ENCODE measurements around the gene BTBD16.
A peak's percentile ranks its signal among the peaks of the same experiment; 100 is the strongest.

The BTBD16 gene

GRCh38 chr10:122296363-122297120 is 25.4 kb downstream of the BTBD16 start:
- no peak for DNase-seq

GRCh38 chr10:122297583-122297982 is 26.5 kb downstream of the BTBD16 start:
- DNase-seq: no peak

- DNase-seq: no peak
Observed at GRCh38 chr10:122298206-122298597, 27.1 kb downstream of the BTBD16 start.

- DNase-seq: peak; percentile 81
Observed at GRCh38 chr10:122298598-122299301, 27.7 kb downstream of the BTBD16 start.

DNA sequence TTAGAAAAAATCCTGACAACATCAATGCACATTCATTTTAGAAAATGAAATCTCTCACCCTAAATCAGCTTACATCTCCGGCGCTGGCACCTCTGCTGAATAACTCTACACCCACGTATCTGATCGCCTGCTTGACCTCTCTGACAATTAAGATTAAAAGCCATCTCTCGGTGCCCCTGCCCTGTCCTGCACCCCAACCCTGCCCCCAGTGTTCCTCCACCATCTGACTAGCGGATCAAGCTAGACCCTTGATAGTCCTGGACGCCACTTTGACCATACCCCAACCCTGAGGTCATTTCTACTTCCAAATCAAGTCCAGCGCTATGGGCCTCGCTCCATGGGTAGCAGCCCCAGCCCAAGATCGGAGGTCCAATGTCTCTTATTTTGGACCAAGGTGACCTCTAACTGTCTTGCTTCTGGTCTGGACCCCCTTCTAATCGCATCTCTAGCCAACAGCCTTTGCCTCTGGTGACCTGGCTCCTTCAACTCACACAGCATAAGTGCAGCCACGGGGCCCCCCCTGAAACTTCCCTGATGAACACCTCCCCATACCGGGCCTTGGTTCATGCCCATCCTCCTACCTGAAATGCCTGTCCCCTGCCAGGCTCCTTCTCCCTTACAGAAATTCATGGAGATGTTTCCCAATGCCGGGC is 28.5 kb downstream of the BTBD16 start:
- DNase-seq: no peak

- DNase-seq: no peak
Observed at GRCh38 chr10:122301055-122301810, 30.1 kb downstream of the BTBD16 start.

- DNase-seq: no peak
Observed at GRCh38 chr10:122301811-122302115, 30.7 kb downstream of the BTBD16 start.

DNA sequence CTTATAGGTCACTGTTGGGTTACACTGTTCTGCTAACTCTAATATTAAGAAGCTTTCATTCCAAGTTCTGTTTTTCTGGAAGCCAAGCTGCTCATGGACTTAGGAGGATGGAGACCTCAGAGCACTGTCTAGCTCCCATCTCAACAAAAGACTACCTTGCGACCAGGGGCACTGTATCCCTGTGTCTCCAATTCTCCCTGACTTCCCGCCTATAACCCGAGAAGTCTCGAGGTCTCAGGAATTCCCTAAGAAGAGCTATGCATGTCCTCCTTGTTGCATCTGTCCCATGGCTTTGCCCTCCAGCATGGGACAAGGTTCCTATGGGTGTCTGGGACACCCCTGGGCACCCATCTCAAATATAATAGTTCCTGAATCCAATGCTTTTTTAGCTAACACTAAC is 31.2 kb downstream of the BTBD16 start:
- DNase-seq: no peak

GRCh38 chr10:122303271-122304053 is 32.4 kb downstream of the BTBD16 start:
- no peak for DNase-seq

DNA sequence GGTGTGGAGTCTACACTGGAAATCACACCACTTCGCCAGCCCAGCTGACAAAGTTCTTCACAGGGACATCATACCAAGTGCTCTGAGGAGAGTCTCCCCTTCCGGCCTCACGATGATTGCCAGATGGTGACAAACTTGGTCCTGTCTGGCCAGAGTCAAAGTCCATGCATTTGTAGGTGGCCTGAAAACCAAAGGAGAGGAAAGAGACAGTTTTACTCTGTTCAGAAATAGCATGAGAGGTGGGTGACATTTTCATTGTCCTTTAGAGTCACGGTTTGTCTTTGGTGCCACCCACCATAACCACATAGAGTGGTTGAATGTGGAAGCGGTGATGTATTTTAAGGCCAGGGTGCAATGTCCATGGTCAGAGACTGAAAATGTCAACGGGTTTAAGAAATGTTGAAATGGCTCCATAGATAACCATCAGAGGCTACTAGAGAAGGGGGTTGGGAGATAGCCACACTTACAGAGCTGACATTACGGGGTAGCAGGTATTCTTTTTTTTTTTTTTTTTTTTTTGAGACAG is 33.0 kb downstream of the BTBD16 start:
- DNase-seq: no peak

DNA sequence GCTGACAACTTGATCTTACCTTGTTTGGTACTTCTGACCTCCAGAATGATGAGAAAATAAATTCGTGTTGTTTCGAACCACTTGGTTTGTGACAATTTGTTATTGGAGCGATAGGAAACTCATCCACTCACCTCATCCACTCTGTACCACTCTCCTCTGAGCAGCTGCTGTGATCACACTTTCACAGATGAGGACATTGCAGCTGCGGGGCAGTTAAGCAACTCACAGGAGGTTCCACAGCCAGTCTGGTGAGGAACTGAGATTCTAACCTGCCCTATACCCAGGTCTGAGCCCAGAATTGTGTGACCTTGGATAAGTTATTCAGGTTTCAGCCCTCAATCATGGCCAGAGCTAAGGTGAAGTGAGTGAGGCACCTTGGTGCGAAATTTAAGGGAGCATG is 35.2 kb downstream of the BTBD16 start:
- DNase-seq: no peak

GRCh38 chr10:122306744-122307143 is 35.6 kb downstream of the BTBD16 start:
- DNase-seq: no peak

- DNase-seq: peak; percentile 89
Observed at GRCh38 chr10:122307669-122308416, 36.7 kb downstream of the BTBD16 start.

DNA sequence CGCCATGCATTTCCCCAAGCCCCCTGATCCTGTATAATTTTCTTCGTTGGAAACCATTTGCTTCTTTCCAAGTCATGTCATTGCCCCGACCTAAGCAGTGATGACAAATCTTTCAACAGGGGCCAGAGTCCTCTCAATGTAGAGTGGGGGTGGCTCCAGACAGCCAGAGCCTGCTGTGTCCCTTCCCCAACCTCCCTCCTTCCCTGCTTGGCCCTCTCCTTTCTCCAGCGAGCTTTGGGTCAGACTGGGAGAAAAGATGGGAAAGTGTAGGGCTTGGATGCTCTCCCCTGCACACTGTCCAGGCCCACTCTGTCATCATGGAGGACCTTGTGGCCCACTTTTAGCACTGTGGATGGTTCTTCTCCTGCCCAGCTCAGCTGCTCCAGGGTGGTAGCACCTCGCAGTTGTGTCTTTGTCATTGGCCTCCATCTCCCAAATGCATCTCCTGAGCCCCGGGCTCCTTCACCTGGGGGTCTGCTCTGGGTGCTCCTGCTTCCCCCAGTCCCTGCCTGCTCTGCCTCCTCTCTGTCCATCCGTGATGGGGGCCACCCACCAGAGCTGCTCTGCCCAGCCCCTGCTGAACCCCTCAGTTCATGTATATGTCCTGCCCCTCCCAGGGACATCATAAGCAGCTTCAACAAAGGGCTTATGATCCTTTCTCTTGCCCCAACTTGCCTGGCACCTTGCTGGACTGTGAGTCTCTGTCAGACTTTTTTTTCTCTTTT is 37.5 kb downstream of the BTBD16 start:
- DNase-seq: no peak

- DNase-seq: no peak
Observed at GRCh38 chr10:122310311-122311050, 39.4 kb downstream of the BTBD16 start.

GRCh38 chr10:122311051-122311410 is 39.9 kb downstream of the BTBD16 start:
- no peak for DNase-seq

GRCh38 chr10:122311716-122312115 is 40.6 kb downstream of the BTBD16 start:
- no peak for DNase-seq

GRCh38 chr10:122316224-122316884 is 45.3 kb downstream of the BTBD16 start:
- no peak for DNase-seq

GRCh38 chr10:122321960-122322359 is 50.9 kb downstream of the BTBD16 start:
- DNase-seq: no peak

- DNase-seq: no peak
Observed at GRCh38 chr10:122323189-122323588, 52.1 kb downstream of the BTBD16 start.
